Effector CD8-positive, alpha-beta T cell (primary cell): Measurements from ENCODE around the gene CANT1.
A peak's percentile ranks its signal among the peaks of the same experiment; 100 is the strongest.

Experiments
- DNase-seq: peaks from one replicate; lab custom pipeline; 2025; lab: John Stamatoyannopoulos, UW

The CANT1 gene

DNA sequence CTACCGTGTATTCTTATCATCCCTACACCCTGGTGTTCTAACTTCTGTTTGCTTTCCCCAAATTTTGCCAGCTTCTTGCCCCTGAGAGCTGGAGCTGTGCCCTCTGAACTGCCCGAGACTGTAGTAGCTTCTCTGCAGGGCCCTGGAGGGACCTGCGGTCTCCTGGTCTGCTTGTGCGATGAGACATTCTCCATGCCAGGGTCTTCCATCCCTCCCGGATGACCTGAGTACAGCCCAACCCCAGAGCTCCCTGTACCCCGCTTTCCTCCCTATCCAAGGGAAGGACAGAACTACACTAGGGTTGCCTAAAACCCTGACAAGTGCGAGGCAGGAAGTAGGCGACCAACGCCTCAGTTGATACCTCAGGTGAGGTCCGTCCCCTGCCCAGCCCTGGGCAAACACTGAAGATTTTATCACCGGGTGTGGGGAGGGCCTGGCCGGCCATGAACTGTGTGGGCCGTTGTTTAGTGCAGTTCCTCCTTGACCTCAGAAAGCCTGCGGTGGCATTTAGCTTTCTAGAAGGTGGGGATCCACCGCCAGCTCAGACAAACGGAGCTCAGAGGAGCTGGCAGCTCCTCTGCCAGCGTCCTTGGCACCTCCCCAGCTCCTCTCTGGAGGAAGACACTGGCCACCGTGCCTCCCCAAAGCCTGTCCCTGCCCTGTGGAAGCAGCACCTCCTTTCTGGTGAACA, 13.7 kb downstream of the CANT1 start:
- DNase-seq = no peak

DNA sequence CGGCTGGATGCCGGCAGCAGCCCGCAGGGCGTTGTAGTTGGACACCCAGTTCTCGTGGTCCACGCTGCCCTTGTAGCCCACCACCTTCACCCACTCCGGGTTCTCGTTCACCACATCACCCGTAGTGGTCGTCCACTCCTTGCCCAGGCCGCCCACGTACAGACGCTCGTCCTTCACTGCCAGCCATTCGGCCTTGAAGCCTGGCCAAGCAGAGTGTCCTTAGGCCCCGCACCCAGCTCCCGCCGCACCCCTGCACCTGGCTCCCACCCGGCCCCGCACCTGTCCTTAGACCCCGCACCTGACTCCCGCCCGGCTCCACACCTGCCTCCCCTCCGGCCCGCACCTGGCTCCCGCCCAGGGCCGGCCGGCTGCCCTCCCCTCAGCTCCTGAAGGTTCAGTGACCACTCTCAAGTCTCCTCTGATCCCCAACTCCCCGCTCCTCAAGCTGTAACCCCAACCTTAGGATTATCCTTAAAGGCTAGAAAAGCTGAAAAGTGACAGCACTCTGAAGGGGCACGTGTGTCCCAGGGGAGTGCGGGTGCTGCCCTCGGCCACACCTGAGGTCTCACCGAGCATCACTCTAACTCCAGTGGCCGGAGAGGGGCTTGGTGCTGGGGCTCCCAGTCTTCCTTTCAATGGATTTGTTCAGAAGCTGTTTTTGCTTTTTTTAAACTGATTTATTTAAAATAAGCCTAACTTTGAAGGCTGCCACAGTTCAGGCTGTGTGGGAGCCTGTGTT, 14.4 kb downstream of the CANT1 start:
- no peak for DNase-seq

DNA sequence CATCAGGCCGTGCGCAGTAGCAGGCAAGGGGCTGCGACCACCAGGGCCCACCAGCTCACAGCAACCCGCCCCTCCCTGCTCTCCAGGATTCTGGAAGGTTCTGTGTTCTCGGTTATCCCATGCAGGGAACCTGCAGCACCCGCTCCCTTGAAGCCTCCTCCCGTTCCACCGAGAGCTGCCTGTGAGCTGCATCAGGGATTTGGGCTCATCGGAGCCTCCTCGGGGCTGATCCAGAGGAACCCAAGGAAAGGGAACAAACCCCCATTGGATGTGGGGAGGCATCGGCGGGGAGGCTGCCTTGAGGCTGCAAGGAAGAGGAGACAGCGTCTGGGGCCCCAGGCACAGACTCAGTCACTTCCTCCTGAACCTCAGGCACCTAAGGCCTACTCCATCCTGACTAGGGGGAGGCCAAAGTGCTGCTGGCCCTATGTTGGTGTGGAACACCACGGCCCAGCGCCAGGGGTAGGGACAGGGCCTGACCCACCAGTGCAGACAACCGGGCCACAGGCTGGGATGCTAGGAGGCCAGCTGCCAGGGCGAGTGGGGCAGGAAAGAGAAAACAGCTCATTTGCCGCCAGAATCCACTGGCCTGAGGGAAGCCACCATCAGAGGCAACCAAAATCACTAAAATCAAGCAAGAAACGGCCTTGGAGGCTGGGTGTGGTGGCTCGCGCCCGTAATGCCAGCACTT, 15.4 kb downstream of the CANT1 start:
- no peak for DNase-seq

DNA sequence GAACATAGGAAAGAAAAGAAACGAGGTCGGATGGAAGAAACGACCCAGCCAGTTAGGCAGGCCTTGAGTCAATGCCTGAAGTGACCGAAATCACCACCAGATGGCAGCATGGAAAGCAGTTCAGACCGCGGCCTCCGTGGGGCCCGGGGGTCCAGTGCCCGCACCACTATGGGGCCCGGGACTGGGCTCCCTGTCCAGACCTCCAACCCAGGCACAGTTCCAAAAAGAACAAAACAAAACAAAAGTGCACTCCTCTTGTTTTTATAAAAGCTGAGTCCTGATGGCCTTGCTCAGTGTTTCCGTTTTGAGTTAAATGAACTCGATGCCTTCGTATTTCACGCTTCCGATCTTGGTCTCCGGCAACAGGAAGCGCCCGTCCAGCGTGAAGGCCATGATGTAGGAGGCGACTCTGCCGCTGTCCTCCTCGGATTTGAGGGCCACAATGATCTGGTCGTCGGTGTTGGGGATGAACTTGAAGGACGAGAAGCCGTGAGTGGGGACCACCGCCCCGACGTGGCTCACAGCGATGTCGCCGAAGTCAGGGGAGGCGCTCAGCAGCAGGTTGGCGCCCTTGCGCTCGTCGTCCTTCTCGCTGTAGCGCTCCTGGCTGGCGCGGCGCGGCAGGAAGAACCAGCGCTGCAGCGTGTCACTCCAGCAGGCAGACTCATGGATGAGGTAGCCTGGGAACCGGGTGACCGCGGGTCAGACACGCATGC, 16.2 kb downstream of the CANT1 start:
- DNase-seq = peak; percentile 40

DNA sequence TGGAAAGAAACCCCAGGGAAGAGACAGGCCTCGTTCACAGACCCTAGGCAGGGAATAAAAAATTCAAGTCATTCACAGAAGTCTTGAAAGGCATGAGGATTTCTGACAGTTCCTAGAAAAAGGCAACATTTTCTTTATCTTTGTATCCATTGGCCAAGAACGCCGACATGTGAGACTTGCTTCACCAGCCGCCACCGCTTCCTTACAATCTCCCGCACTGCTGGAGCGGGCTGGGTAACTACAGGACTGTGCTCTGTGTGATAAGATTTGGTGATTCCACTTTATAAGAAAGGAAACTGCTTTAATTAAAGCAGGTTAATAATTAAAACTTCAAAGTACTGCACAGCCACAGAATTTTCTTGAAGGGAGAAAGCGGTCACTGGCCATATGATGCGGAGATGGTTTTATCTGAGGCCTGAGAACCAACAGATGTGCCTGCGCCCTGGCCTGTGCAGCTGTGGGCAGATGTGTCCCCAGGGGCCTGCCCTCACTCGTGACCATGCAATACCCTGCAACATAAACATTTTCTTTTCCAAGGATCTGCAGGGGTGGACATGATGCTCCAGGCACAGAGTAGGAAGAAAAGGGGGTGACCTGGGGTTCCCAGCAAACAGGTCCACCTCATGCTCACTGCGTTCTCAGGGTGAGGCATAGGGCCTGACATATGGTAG, 16.9 kb downstream of the CANT1 start:
- no peak for DNase-seq

DNA sequence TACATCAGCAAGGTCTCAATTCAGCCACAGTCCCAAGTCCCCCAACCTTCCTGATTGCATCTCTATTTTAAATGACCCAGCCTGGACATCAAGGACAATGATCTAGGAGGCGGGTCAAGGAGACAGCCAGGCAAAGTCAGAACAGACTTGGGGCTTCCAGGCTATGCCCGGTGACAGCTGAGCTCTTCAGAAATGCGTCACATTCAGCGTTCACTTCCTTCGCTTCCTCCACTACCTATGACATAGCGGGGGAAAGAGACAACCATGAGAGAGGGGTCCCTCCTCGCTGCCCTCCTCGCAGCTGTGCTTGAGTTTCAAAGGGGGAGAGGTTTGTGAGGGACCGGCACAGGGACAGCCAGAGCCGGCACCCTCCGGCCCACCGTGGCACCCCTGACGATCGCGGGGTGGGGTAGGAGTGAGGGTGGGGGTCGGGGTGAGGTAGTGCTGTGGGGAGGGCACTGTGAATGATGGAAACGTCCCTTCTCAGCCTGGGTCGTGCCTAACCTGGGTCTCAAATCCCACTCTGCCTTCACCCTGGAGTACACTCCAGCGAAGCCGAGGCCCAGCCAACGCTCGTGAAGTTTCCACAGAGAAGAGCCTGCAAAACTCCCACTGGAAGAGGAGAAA, 17.5 kb downstream of the CANT1 start:
- DNase-seq = no peak

DNA sequence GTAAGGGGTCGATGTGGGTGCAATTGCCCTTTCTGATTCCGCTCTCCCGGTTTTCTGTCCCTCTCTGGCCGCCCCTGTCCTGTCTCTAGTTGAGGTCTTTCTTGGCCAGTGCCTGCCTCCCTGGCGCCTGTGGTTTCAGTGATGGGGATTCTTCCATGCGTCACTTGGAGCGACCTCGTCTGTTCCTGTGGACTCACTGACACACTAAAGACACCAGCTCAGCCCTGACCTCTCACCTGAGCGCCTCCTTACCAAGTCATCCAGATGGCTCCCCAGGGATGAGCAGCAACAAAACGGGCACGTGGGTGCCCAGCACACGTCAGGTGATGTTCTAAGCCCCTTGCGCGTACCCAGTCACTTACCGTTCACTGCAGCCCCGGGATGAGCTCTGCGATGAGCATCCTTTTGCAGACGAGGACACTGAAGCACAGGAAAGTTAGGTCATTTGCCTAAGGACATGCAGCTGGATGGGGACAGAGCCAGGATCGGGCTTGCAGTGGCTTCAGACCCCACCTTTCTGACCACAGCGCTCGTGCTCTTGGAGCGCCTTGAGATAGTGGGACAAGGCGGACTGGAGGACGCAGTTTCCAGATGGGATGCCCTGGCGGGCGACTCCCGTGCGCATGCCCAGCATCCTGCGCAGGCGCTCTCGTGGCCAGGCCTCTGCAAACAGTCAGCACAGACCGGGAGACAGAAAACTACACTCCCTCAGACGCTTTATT, 18.4 kb downstream of the CANT1 start:
- DNase-seq = no peak

DNA sequence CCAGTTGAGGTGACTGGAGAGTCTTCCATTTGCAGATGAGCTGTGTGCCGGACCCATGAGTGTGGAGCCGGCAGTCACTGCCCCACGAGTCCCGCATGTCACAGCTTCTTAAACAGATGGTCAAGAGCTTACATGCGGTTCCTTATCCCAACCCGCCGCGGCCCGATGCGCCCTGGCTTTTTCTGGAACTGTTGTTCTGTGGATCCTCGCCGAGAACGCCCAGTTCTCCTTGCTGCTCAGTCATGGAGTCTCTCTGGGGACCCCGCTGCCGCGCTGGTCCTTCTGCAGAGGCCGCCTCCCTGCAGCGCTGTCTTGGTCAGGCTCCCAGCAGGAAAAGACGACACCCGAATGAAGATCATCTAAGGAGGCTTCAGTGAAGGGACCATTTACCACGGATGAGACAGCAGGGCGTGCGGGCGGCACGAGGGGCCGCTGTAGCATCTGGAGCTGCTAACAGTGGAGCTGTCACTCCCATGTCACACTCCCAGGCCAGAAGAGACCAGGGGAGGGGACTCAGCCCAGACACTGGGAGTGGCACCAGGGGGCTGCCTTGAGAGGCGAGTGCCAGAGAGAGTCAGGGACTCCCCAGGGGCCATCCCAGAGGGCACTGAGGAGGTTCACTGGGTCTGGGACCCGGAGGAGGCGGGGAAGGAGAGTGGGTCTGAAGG, 19.1 kb downstream of the CANT1 start:
- no peak for DNase-seq

DNA sequence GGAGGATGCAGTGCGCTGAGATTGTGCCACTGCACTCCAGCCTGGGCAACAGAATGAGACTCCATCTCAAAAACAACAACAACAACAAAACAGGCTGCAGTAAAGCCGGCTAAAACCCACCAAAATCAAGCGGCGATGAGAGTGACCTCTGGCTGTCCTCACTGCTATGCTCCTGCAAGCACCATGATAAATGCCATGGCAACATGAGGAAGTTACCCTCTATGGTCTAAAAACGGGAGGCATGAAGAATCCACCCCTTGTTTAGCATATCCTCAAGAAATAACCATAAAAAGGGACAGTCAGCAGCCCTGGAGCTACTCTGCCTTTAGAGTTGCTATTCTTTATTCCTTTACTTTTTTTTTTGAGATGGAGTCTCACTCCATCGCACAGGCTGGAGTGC, 21.4 kb downstream of the CANT1 start:
- no peak for DNase-seq

DNA sequence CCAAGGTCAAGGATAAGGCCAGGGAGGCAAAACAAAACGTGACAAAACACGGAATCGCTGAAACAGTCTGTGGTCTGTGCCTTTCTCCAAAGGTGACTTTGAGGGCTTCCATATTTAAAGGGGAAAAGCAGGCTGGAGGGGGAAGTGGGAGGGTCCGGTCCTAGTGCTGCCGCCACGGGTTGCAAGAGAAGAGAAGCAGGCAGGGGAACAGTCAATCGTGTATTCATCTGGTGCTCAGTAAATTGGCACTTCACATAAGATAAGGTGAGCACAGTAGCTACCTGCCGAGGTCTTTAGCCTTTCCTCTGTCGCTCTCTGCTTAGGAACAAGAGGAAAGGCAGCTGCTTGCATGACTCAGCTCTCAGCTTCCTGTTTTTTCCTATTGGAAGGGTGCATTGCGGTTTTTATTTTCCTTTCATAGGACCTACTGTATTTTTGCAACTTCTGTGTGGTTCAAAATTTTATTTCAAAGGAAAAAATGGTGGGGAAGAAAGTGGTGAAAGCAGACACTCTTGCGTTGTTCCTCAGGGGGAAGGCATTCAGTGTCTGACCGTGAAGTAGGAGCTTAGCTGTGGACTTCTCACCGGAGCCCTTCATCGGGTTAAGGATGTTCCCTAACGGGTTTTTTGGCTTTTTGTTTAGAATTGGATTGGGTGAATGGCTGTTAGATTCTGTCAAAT, 22.8 kb downstream of the CANT1 start:
- DNase-seq = no peak

DNA sequence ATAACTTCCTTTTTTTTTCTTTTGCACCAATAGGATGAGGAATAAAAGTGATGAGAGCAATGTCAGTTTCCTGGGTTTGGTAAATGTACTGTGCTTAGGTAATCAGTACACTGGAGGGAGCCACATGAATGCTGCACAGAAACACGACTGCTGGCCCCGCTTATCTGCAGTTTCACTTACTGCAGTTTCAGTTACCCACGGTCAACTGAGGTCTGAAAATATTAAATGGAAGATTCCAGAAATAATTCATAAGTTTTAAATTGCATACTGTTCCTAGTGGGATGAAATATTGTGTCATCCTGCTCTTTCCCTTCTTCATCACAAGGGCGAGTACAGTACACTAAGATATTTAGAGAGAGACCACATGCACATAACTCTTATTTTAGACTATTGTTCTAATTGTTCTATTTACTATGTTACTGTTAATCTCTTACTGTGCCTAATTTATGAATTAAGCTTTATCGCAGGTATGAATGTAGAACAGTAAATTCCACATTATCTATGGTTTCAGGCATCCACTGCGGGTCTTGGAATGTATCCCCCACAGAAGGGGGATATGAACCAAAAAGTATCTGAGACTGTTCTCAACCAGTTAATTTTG, 23.4 kb downstream of the CANT1 start:
- DNase-seq = no peak

DNA sequence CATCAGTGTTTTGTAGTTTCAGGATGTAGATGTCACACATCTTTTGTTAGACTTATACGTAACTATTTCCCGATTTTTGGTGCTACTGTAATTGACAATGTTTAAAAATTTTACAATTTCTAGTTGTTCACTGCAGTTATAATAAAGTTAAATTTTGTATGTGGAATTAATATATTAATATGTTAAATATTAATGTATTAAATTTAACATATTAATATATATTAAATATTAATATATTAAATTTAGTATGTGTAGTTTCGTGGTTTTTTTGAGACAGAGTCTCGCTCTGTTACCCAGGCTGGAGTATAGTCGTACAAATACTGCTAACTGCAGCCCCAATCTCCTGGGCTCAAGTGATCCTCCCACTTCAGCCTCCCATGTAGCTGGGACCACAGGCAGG, 24.2 kb downstream of the CANT1 start:
- DNase-seq = no peak

DNA sequence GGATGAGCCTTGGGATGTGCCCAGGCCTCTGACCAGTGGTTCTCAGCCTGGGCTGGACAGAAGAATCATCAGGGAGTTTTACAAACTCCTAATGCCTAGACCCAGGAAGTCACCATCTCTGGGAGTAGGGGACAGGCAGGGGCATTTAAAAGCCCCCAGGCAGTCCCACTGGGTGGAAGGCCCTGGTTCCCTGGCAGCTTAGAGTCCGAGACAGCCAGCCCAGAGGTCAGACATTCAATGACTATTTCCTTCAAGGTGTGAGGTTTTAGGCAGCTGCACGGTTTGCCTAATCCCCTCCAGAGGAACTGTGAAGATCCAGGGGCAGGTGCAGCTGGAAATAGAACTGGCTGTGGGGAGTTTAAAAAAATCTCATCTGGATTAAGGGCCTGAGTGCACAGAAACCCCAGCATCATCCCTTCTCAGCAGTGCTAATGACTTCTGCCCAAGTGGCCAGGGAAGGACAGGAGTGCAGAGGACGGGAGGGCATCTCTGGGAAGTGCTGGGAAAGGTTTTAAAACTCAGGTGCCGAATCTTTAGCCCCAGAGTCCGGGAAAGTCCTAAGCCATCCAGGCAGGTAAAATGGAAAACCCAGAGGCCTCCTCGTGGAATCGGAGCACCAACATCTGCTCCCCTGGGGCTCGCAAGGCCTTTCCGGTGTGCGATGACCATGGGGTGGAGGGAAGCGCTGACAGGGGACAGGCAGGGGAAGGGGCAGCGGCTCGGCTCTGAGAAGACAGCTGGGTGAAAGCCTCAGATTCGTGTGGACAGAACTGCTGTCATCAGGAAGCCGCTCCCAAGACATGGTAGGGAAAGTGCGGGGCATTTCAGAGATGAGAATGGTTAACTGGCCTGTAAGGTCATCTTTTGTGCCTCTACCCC, 28.3 kb downstream of the CANT1 start:
- no peak for DNase-seq

DNA sequence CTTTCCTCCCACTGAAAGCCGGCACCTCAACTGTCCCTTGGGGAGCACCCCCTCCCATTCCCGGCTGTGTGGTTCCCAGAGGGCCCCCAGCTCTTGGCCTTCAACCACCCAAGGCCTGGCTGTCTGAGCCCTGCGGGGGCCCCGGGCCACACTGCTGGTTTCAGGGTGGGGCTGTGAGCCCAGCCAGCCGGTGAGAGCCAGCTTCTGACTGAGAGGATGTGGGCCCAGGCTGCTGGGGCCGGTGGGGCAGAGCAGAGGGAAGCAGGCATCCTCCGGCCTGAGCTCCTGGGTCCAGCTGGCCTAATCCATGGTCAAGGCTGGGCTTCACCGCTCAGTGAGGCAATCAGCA, 29.0 kb downstream of the CANT1 start:
- no peak for DNase-seq

DNA sequence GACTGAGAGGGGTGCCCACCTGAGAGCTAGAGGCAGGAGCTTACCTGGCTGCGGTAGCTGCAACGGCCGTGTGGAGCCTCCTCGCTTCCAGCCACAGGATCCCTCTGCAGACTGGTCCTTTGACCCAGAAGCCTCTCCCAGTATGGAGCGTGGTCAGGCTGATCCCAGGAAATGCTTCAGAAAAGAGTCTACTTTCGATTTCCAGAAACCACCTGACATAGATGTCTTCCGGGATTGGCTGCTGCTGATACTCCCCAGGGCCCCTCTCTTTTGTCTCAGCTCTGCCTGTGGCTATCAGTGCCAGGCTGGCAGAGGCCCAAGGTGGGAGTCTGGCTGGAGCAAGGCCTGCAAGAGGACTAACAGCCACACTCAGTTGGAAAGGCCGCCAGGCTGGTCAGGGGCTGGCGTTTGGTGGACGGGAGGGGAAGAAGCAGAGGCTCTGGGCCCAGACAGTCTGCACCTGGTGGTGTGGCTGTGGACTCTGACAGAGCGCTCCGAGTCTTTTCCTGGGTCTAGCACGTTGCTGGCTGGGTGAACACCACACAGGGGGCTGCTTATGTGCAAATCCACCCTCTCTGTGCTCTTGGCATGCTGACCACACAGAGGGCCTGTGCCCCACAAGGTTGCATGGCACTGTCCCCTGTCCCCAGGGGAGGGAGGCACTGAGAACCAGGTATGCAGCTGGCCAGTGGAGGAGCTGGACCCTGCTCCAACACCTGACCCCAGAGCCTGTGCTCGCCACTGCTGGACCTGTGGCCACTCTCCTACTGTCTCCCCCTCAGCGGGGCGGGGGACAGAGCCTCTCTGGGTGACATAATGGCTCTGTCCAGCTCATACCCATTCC, 29.6 kb downstream of the CANT1 start, which contains the start of gene LGALS3BP:
Gene LGALS3BP (minus strand): TSS at position 144 of the 844 bp plus-strand sequence. CDS start 2,732 bp downstream, outside the sequence.
- DNase-seq = peak; percentile 15

DNA sequence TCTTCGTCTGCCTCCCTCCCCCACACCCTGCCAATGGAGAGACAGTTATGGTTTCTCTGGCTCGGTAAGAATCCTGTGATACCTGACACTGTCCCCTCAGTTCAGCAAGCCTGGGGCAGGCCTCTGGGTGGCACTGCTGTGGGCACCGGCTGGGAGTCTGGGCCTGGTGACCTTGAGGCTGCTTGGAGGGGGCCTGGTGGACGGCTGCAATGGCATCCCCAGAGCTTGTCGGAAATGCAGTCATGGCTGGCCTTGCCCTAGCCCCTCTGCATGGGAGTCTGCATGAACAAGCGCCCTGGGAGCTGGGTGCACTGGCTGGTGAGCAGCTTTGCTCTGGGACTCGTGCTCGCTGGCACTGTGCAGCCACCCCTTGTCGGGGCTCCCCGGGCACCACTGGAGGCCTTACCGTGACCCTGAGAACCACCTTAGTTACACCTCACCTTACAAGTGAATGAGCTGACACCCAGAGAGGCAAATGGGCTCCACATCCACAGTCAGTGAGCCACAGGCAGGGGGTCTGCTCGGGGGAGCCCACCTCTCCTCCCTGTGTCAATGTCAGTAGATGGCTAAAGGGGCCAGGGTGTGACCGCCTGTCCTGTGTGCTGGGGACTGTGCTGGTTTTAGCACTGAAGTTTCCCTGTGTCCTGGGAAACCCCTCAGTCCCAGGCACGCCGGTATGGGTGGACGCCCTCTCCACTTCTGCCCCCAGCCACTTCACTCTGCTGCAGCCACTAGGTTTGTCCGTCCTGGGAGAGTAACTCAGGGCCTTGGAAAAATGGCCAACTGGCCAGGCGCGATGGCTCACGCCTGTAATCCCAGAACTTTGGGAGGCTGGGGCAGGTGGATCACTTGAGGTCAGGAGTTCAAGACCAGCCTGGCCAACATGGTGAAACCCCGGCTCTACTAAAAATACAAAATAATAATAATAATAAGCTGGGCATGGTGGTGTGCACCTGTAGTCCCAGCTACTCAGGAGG, 31.3 kb downstream of the CANT1 start:
- DNase-seq = no peak
